BJ (cell line): ENCODE measurements around the gene DIS3L2. TPM values are rescaled to one million over a fixed set of nuclear protein-coding genes. Genes with fewer than 3 reads are reported as not detected.

Source experiments
- CTCF ChIA-PET: fragments of 350-600 bp; formaldehyde crosslinking; extraction: SDS; loops from one replicate; lab custom pipeline; 2021; ENCODE audit warnings: antibody characterized with exemption, inconsistent platforms; lab: Yijun Ruan, JAX
- POLR2A ChIA-PET: fragments of 300-600 bp; sonication (Branson Sonifier 250); formaldehyde crosslinking; extraction: SDS; loops from one replicate; lab custom pipeline; 2021; ENCODE audit warnings: antibody characterized with exemption; lab: Charles Lee
- DNase-seq: peaks from one replicate; pipeline ENCODE4 v3.0.0-alpha.2; 2011; ENCODE audit warnings: low read depth
- H3K27me3 ChIP-seq: 2 replicates; pipeline ENCODE4 v1.6.0; 2011; ENCODE audit warnings: low read length; ENCODE audit not compliant: control insufficient read depth, insufficient read depth
- H3K36me3 ChIP-seq: 2 replicates; pipeline ENCODE4 v1.5.1; 2011; ENCODE audit warnings: low read length; ENCODE audit not compliant: control insufficient read depth, insufficient read depth
- H3K4me3 ChIP-seq: 2 replicates; pipeline ENCODE4 v1.5.1; 2011; ENCODE audit warnings: low read depth, mild to moderate bottlenecking, control low read depth, low read length
- polyA plus RNA-seq: library from polyadenylated mRNA; depleted of rRNA; stranded (reverse); fragments of >200 nt; gene quantifications from 2 replicates; pipeline ENCODE4 v1.2.3, GENCODE V29; 2011
- TF ChIP-seq, protein P1 (sequence below): IDR thresholded peaks from 2 replicates; pipeline ENCODE4 v1.5.1; 2011; ENCODE audit warnings: low read depth, mild to moderate bottlenecking, control low read depth, inconsistent platforms, low read length, moderate library complexity; ENCODE audit not compliant: insufficient read depth

Gene DIS3L2
- polyA plus RNA-seq, 1 experiment, result 12.4 TPM

- no peak overlapping the region for H3K4me3 ChIP-seq
- TF ChIP-seq, protein P1, sequence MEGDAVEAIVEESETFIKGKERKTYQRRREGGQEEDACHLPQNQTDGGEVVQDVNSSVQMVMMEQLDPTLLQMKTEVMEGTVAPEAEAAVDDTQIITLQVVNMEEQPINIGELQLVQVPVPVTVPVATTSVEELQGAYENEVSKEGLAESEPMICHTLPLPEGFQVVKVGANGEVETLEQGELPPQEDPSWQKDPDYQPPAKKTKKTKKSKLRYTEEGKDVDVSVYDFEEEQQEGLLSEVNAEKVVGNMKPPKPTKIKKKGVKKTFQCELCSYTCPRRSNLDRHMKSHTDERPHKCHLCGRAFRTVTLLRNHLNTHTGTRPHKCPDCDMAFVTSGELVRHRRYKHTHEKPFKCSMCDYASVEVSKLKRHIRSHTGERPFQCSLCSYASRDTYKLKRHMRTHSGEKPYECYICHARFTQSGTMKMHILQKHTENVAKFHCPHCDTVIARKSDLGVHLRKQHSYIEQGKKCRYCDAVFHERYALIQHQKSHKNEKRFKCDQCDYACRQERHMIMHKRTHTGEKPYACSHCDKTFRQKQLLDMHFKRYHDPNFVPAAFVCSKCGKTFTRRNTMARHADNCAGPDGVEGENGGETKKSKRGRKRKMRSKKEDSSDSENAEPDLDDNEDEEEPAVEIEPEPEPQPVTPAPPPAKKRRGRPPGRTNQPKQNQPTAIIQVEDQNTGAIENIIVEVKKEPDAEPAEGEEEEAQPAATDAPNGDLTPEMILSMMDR, result no peak
- no peaks in the 10 kb centered on the region for H3K36me3 ChIP-seq
- ChIA-PET POLR2A (no interaction called here), CTCF (interaction anchor here (1.6 kb wide), 1 partner anchor 133 kb away, joined by 3 read pairs; no protein-coding TSS in a partner anchor)
- H3K27me3 ChIP-seq, result no peaks in the 10 kb centered on the region
- no peak for DNase-seq
Measured at GRCh38 chr2:232058063-232058877, 96.8 kb downstream of the DIS3L2 start.

GRCh38 chr2:232058931-232059330, 97.4 kb downstream of the DIS3L2 start:
- TF ChIP-seq, protein P1, result no peak
- H3K27me3 ChIP-seq, result no peaks in the 10 kb centered on the region
- POLR2A ChIA-PET, result no interaction called here
- no peak for DNase-seq
- CTCF ChIA-PET, result no interaction called here
- no peaks in the 10 kb centered on the region for H3K36me3 ChIP-seq
- H3K4me3 ChIP-seq, result no peak overlapping the region

DNA sequence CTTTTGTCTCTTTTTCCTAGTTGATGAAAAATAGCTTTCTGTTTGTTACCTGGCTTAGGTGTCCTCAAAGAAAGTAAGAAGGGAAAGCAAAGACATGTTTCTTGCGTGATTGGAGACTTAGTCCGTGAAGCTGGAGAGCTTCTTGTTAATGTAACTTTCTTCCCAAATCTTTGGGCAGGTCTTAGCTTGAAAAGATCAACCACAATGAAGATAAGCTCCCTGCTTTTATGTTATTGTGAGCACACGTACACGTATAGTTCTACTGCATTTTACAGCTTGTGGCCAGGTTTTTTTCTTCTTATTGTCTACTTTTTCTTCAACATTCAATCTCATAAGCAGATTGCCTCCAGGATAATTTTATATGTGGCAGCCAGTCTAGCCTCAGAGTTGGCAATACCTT, 99.8 kb downstream of the DIS3L2 start:
- POLR2A ChIA-PET, result no interaction called here
- CTCF ChIA-PET, result no interaction called here

DNA sequence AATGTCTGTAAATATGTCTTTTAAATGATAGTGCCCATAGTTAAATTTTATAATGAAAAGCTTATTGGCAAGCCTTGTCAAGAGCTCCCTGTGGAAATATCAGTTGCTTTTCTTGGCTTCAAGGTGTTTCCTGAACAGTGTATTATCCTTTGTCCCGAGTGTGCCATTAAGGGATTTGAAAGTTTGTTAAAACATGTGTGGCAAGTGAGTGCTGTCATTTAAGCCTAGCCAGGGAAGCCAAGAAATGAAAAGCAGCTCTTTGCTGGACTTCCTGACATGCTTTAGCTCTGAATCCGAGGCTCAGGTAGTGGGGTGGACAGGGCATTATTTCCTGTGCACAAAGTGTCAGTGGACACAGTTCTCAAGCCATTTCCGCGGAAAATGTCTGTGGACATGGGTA, 111.5 kb downstream of the DIS3L2 start:
- H3K4me3 ChIP-seq, result no peak overlapping the region
- no peak for DNase-seq
- ChIA-PET CTCF (interaction anchor here (1.5 kb wide), 1 partner anchor 13 kb away, joined by 4 read pairs; no protein-coding TSS in a partner anchor), POLR2A (no interaction called here)
- TF ChIP-seq, protein P1, result no peak
- no peaks in the 10 kb centered on the region for H3K36me3 ChIP-seq
- H3K27me3 ChIP-seq, result no peaks in the 10 kb centered on the region

More for the DNA sequence above, 99.8 kb downstream of the DIS3L2 start:
- no peak overlapping the region for H3K4me3 ChIP-seq
- no peaks in the 10 kb centered on the region for H3K36me3 ChIP-seq
- no peaks in the 10 kb centered on the region for H3K27me3 ChIP-seq
- no peak for DNase-seq
- TF ChIP-seq, protein P1, result no peak

- POLR2A ChIA-PET, result no interaction called here
- CTCF ChIA-PET, result interaction anchor here (1.5 kb wide), 1 partner anchor 12 kb away, joined by 4 read pairs; no protein-coding TSS in a partner anchor
- Histone ChIP-seq H3K4me3 (no peak overlapping the region), H3K27me3 (no peaks in the 10 kb centered on the region), H3K36me3 (no peaks in the 10 kb centered on the region)
- TF ChIP-seq, protein P1, result no peak
- DNase-seq, result no peak
Measured at GRCh38 chr2:232073699-232074098, 112.2 kb downstream of the DIS3L2 start.
